Measurements from ENCODE around the gene WNT7B. TPM values are rescaled to one million over a fixed set of nuclear protein-coding genes. Genes with fewer than 3 reads are reported as not detected.

The WNT7B gene
- polyA plus RNA-seq, 1 donor from 2014 or later = not detected

- Mint-ChIP-seq H3K36me3 (no peaks in the 10 kb centered on the region), H3K4me3 (no peak overlapping the region), H3K27me3 (peaks cover 2% of the 10 kb centered on the region), H3K27ac (no peak overlapping the region), H3K4me1 (peaks cover 0 to 7% (median 5%) of the 10 kb centered on the region in 3 donors), H3K9me3 (no peaks in the 10 kb centered on the region)
Measured at GRCh38 chr22:46002757-46003270, 25.9 kb upstream of the WNT7B start.

- H3K4me3 Mint-ChIP-seq = no peak overlapping the region
- peaks cover 2% of the 10 kb centered on the region for H3K27me3 Mint-ChIP-seq
- peaks cover 0 to 8% (median 5%) of the 10 kb centered on the region in 3 donors for H3K4me1 Mint-ChIP-seq
- no peaks in the 10 kb centered on the region for H3K36me3 Mint-ChIP-seq
- H3K27ac Mint-ChIP-seq = no peak overlapping the region
- no peaks in the 10 kb centered on the region for H3K9me3 Mint-ChIP-seq
Measured at GRCh38 chr22:46001426-46002106, 24.6 kb upstream of the WNT7B start.

DNA sequence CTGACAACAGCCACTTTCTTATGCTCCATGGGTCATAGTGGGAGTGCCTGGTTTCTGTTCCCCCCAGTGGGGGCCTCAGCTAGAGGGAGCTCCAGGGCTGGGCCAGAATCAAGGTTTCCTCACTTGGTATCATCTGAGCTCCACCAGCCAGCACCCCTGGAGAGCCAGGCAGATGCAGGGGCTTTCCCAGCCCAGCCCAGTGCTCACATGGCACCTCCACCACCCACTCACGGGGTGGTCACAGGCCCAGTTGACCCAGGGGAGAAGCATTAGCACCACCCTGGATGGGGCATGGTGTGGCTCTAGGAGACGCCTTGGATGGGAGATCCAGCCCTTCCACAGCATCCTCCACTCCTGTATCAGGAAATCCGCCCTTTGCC, 24.1 kb upstream of the WNT7B start:
- Mint-ChIP-seq H3K4me3 (no peak overlapping the region), H3K27ac (no peak overlapping the region), H3K9me3 (no peaks in the 10 kb centered on the region), H3K4me1 (peaks cover 0 to 4% (median 2%) of the 10 kb centered on the region in 3 donors), H3K36me3 (no peaks in the 10 kb centered on the region), H3K27me3 (peaks cover 2% of the 10 kb centered on the region)

DNA sequence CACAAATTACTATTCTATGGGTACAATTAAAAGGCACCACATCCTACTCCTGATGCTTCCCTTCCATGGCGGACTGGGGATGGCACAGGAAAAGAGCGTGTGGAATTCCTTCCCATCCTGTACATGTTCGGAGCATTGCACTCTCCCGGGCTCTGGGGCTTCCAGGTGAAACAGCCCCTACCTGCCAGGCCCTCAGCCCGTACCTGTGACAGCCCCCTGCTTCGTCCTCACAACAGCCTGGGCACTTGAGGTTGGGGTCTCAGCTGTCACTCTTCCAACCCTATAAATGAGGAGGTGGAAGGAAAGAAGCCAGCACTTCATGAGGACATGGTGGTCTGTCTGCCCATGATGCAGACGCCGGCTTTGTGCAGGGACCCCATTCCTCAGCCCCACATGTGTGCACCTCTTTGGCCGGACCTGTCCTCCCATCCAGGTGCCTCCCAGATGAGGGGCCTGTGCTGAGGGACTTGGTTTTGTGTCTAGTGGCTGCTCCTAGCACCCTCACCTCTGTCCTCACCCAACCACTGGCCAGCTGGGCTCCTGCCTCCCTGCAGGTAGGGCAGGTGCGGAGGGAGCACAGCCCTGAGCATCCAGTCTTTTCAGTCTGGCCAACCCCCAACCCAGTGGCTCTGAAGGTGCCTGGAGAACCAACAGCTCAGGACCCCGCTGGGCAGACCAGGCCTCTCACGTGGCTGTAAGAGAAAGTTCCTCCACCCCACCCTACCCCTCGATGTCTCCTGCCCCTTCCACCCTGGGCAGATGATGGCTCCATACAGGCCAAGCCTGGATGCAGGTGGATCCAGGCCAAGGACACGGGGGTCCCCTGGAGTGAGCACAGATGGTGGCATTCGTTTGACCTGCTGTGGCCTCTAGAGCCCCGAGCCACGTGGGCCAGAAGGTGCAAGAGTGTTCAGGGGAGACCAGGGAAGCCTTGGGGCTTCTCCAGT, 23.4 kb upstream of the WNT7B start:
- peaks cover 0 to 3% (median 2%) of the 10 kb centered on the region in 3 donors for H3K4me1 Mint-ChIP-seq
- H3K27ac Mint-ChIP-seq = no peak overlapping the region
- H3K36me3 Mint-ChIP-seq = no peaks in the 10 kb centered on the region
- no peaks in the 10 kb centered on the region for H3K9me3 Mint-ChIP-seq
- peaks cover 2% of the 10 kb centered on the region for H3K27me3 Mint-ChIP-seq
- no peak overlapping the region for H3K4me3 Mint-ChIP-seq

DNA sequence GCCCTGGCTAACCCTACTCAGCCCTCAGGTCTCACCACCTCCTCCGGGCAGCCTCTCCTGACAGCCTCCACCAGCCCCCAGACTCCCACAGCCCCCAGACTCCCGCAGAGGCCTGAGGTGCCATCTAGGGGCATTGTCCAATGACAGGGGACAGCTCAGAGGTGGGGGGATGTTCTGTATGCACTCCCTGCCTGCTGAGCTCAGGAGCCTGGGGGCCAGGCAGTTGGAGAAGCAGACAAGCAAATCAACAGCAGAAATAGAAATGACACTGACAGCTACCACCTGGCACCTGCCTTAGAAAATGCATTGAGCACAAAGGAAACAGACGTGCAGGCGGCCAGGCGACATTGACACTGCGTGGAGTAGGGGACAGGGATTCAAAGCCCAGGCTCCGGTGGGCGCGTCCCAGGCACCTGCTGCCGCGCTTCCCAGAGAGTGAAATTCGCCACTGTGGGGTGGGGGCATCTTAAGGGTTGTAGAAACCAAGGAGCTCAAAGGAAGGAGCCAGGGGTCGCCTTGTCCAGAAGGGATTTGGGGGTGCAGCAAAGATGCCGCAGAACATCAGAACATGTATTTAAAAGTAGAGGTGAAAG, 22.5 kb upstream of the WNT7B start:
- no peak overlapping the region for H3K4me3 Mint-ChIP-seq
- H3K36me3 Mint-ChIP-seq = no peaks in the 10 kb centered on the region
- peaks cover 0 to 4% (median 4%) of the 10 kb centered on the region in 3 donors for H3K4me1 Mint-ChIP-seq
- peaks cover 2% of the 10 kb centered on the region for H3K27me3 Mint-ChIP-seq
- no peaks in the 10 kb centered on the region for H3K9me3 Mint-ChIP-seq
- H3K27ac Mint-ChIP-seq = peak overlapping the region in 1 of 3 donors; percentile 85

DNA sequence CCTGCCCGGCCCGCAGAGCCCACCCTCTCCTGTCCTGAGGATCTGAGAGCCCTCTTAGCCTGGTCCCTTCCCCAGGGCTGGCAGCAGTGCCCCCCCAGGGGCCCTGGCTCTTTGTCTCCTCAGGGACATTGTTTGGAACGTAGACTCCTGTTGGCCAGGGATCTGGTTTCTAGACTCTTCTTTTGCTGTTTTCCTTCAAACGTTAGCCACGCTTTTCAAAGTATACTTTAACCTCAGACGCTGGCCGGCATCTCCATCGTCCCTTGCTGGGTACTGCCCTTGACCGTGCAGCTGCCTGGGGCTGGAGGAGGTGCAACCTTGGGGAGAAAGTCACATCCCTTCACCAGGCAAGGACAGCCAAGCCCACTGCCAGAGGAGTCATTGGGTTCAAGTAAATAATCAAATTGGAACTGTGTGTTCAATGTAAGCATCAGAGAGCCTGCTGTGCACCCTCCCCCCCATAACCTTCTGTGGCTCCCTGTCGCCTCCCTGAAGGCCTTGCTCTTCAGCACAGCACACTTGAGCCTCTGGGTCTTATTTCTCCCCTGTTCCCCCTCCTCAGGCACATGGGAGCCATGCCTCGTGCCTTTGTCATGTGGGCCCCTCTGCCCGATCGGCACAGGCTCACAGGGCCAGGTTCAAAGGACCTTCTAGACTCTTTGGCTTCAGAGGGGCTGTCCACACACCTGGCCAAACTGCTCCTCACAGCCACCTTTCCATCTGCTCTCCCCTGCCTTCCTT, 21.8 kb upstream of the WNT7B start:
- Mint-ChIP-seq H3K27me3 (peaks cover 2% of the 10 kb centered on the region), H3K4me1 (peaks cover 0 to 7% (median 6%) of the 10 kb centered on the region in 3 donors), H3K36me3 (no peaks in the 10 kb centered on the region), H3K27ac (peak overlapping the region in 1 of 3 donors; percentile 85), H3K9me3 (no peaks in the 10 kb centered on the region), H3K4me3 (peak overlapping the region in 1 of 4 donors; percentile 14)

DNA sequence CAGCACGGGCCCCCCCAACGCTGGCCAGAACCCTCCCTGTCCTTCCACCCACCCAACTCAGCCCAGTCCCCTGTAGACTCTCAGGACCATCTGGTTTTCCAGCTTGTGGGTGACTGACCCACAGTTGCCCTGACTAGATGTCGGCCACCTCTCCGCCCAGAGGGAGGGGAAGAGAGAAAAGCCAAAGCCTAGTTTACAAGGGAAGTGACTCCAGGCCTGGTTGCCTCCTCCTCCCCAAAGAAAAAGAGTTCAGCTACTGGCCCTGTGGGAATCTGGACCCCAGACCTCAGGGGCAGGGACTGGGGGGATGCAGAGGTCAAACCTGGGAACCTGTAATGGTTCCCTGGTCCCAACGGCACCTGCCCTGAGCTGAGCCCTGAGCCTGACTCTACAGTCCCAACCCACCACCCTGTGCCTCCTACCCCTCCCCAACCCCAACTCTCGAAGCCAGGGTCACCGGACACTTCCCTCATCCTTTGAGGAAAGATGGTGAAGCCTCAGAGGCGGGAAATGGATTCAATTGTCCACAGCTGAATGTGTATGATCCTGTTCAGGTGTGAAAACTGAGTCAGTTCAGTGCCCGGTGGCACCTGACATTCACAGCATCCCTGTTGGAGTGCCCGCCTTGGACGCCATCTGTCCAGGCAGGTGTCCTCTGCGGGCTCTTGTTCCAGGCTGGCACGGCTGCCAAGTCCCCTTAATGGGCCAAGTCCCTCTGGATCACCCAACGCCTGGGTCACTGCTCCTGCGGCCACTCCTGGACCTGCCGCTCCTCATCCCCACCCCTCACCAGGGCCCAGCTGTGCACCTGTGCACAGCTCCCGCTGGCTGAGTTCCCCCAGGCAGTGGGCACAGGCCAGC, 21.0 kb upstream of the WNT7B start:
- H3K27ac Mint-ChIP-seq = no peak overlapping the region
- H3K4me3 Mint-ChIP-seq = peak overlapping the region in 1 of 4 donors; percentile 12
- H3K9me3 Mint-ChIP-seq = no peaks in the 10 kb centered on the region
- peaks cover 2% of the 10 kb centered on the region for H3K27me3 Mint-ChIP-seq
- H3K36me3 Mint-ChIP-seq = no peaks in the 10 kb centered on the region
- peaks cover 0 to 7% (median 6%) of the 10 kb centered on the region in 3 donors for H3K4me1 Mint-ChIP-seq

DNA sequence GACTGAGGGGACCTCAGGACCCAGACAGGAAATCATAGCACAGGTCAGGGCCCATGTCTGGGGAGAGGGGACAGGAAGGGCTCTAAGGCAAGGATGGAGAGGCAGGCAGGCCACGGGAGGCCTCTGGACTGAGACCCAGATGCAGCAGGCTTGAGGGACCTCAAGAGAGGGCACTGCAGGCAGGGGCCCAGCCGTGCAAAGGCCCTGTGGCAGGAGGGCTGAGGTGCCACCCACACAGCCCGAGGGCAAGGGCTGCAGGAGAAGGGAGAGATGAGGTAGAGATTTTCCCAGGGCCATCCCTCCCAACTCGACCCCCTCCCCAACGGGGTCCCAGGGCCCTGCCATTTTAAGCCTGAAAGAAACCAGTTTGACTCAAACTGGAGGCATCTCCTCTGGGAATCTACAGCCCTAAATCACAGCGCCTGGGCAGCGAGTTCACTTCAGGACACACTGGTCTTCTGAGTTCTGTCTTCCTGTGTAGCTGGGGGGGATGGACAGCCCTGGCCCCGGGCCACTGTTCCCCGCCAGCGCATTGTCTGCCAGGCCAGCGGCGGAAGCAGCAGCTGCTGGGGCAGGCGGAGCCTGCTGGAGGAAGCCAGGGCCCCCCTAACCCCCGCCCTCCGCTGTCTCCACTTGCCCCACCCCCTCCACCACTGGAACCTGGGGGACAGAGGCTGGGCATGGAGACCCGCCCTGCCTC, 20.3 kb upstream of the WNT7B start:
- H3K27ac Mint-ChIP-seq = peak overlapping the region in 1 of 3 donors; percentile 13
- peaks cover 0 to 7% (median 6%) of the 10 kb centered on the region in 3 donors for H3K4me1 Mint-ChIP-seq
- no peaks in the 10 kb centered on the region for H3K36me3 Mint-ChIP-seq
- H3K27me3 Mint-ChIP-seq = peaks cover 3% of the 10 kb centered on the region
- peak overlapping the region in 1 of 4 donors; percentile 63 for H3K4me3 Mint-ChIP-seq
- no peaks in the 10 kb centered on the region for H3K9me3 Mint-ChIP-seq

DNA sequence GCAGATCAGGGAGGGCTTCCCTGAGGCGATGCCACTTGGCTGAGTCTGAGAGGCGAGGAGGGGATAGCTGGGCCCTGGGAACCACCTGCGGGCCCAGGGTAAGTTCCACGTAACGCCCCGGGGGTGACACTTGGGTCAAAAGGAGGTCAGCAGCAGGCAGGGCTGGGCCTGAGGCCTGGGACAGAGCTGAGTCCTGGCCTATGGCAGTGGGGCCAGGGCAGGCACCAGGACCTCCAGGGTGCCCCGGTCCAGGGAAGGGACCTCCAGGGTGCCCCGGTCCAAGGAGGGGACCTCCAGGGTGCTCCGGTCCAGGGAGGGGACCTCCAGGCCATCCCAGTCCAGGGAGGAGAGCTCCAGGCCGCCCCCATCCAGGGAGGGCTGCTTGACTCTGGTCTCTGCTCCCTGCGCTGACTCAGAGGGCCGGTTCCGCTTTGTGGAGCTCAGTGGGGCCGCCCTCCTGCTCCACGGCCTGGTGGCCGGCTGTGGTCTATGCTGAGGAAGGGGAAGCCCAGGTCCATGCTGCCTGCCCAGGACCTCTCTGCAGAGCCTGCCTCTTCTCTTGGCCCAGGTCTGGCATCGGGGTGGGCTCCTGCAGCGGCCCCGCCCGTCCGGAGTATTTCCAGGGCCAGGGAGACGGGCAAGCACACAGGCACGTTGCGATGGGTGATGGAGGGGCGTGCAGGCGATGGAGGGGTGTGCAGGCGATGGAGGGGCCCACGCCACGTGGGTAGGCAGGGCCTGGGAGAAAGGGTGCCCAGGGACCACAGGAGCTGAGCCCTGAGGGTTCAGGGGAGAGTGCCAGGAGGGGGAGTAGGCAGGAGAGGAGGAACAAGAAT, 19.5 kb upstream of the WNT7B start:
- Mint-ChIP-seq H3K36me3 (no peaks in the 10 kb centered on the region), H3K9me3 (no peaks in the 10 kb centered on the region), H3K4me3 (peak overlapping the region in 2 of 4 donors; percentile 41 to 63), H3K4me1 (peaks cover 0 to 7% (median 6%) of the 10 kb centered on the region in 3 donors), H3K27me3 (peaks cover 6% of the 10 kb centered on the region), H3K27ac (peak overlapping the region in 1 of 3 donors; percentile 13)

GRCh38 chr22:45995405-45996101, 18.6 kb upstream of the WNT7B start:
- Mint-ChIP-seq H3K4me1 (peaks cover 0 to 7% (median 6%) of the 10 kb centered on the region in 3 donors), H3K9me3 (no peaks in the 10 kb centered on the region), H3K27me3 (peaks cover 6% of the 10 kb centered on the region), H3K36me3 (no peaks in the 10 kb centered on the region), H3K4me3 (no peak overlapping the region), H3K27ac (no peak overlapping the region)

DNA sequence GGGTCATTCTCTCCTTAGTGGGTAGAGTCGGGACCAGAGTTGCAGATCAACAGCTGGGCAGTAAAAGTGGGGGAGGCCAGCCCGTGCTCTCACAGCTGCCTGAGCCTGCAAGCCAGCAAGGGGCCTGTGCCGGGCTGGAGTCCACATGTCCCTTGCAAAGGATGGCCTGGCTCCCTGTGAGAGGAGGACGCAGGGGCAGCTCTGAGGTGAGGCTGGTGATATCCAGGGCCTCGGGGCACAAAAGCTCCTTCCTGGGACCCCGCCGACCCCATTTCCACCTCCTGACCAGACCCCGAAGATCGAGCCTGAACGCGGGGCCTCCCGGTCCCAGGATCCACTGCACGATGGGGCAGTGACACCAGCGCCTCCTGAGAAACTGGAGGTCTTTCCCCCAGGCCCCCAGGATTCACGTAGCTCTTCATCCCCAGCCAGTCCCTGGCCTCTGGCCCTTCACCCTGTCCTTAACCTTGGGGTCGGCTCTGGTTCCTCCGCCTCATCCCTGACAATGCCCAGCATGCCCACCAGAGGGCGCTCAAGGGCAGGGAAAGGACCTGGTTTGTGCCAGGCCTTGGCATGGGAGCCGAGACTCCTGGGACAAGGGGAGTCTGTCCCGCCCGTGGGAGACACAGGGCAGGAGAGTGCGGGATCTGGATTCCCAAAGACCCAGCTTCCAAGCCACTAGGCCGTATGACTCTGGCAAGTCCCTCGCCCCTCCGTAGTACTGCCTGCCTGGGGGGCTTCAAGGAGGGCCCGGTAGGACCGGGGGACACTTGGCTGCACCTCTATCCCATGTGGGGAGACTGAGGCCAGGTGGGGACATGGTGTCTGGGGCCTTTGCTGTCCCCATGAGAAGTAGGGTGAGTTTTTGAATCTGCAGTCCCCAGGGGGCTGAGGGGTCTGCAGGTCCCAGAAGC, 17.8 kb upstream of the WNT7B start:
- Mint-ChIP-seq H3K4me3 (no peak overlapping the region), H3K9me3 (no peaks in the 10 kb centered on the region), H3K36me3 (no peaks in the 10 kb centered on the region), H3K27ac (peak overlapping the region in 1 of 3 donors; percentile 67), H3K4me1 (peaks cover 0 to 7% (median 6%) of the 10 kb centered on the region in 3 donors), H3K27me3 (peaks cover 6% of the 10 kb centered on the region)

Measured in IgD-negative memory B cell (primary cell).